Immature natural killer cell (primary cell): ENCODE data around the gene DHH. TPM values are rescaled to one million over a fixed set of nuclear protein-coding genes. Genes with fewer than 3 reads are reported as not detected.

Experiments used
- DNase-seq, 3 donors: peaks; one replicate each; pipeline ENCODE4 v3.0.0; 2022; ENCODE audit warnings: mixed read lengths in 1 of 3
- H3K27ac Mint-ChIP-seq, 6 donors: one replicate each; pipeline ENCODE4 v1.8.0; 2020; ENCODE audit warnings: mixed read lengths in 6 of 6, mild to moderate bottlenecking in 5 of 6, inconsistent platforms in 4 of 6, moderate library complexity in 3 of 6
- H3K27me3 Mint-ChIP-seq, 3 donors: one replicate each; pipeline ENCODE4 v1.8.0; 2020 to 2021; ENCODE audit warnings: low read depth in 3 of 3, mild to moderate bottlenecking in 3 of 3, mixed read lengths in 3 of 3, moderate library complexity in 3 of 3, inconsistent platforms in 1 of 3
- H3K36me3 Mint-ChIP-seq, 3 donors: one replicate each; pipeline ENCODE4 v1.8.0; 2020; ENCODE audit warnings: mixed read lengths in 3 of 3, inconsistent platforms in 2 of 3, mild to moderate bottlenecking in 2 of 3
- H3K4me1 Mint-ChIP-seq, 2 donors: one replicate each; pipeline ENCODE4 v1.8.0; 2020; ENCODE audit warnings: inconsistent platforms in 2 of 2, mild to moderate bottlenecking in 2 of 2, mixed read lengths in 2 of 2, moderate library complexity in 1 of 2
- H3K4me3 Mint-ChIP-seq, 5 donors: one replicate each; pipeline ENCODE4 v1.8.0; 2020; ENCODE audit warnings: mild to moderate bottlenecking in 5 of 5, mixed read lengths in 5 of 5, inconsistent platforms in 3 of 5, moderate library complexity in 3 of 5
- H3K9me3 Mint-ChIP-seq, 6 donors: one replicate each; pipeline ENCODE4 v1.8.0; 2020; ENCODE audit warnings: mild to moderate bottlenecking in 6 of 6, mixed read lengths in 6 of 6, inconsistent platforms in 4 of 6, moderate library complexity in 3 of 6
- polyA plus RNA-seq, 3 donors: library from polyadenylated mRNA; unstranded; fragments of 300-500 nt; fragmentation: Illumina TruSeq; gene quantifications; one replicate each; pipeline ENCODE4 v1.2.3, GENCODE V29; 2021

DHH gene
- polyA plus RNA-seq, 3 donors from 2014 or later: not detected

DNA sequence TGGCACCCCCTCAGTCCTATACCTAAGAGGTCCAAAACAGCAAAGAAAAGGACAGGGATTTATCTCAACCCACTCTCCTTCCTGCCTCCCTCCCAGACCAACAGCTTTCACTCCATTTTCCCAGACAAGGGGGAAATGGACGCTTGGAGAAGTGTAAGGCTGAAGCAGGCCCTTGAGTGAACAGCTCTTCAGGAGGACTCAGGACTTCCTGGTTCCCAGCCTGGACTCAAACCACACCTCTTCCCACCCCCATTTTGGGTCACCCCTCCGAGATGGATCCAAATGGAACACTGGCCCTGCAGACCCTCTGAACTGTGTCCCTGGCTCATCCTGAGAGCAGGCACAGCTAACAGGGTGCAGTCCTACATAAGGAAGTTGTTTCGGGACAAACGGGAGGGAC is 36.7 kb downstream of the DHH start:
- H3K36me3 Mint-ChIP-seq: peaks cover 0 to 7% (median 4%) of the 10 kb centered on the region in 3 donors
- peak overlapping the region; percentile 90 to 92 (median 92) for H3K4me3 Mint-ChIP-seq
- no peak for DNase-seq
- H3K27ac Mint-ChIP-seq: peak overlapping the region; percentile 50 to 92 (median 70)
- H3K27me3 Mint-ChIP-seq: peaks cover 9 to 22% (median 16%) of the 10 kb centered on the region in 3 donors
- H3K9me3 Mint-ChIP-seq: no peaks in the 10 kb centered on the region
- H3K4me1 Mint-ChIP-seq: peaks cover 69 to 71% of the 10 kb centered on the region in 2 donors

DNA sequence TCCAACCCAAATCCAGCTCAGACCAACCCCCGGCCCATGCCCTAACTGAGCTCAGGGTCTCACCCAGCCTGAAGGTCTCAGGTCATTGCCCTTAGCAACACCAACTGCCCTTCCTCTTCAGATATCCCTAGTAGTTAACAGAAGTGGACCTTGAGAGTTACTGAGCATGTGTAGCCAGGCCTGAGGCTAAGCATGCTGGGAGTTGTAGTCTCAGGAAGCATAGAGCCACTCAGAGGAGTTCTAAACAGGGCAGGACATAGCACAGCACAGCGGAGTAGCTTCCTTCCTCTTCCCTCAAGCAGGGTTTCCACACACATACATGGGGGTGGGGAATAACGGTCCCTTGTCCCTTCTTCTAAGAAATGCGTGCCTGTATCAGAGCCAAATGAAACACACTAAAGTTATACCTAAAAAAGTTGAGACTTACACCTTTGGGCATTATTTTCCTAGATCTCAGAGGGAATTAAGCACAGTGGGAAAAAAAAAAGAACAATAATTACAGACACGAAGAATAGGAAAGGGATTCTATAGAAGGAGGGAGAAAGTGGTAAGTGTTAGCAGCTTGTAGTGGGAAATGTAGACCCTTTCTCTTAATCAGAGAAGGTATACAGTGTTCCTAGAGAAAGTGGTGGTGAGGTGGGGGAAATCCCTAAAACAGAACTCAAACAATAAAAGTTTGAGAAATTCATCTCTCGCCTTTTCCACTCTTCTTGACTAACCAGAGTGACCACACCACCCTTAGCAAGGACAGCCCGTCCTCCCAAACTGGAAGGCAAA is 38.4 kb downstream of the DHH start:
- Mint-ChIP-seq H3K4me1 (peaks cover 65 to 67% of the 10 kb centered on the region in 2 donors), H3K4me3 (peak overlapping the region; percentile 38 to 92 (median 91)), H3K36me3 (peaks cover 4 to 22% (median 16%) of the 10 kb centered on the region in 3 donors), H3K9me3 (no peaks in the 10 kb centered on the region), H3K27me3 (peaks cover 7 to 18% (median 15%) of the 10 kb centered on the region in 3 donors), H3K27ac (peak overlapping the region; percentile 50 to 92 (median 70))
- peak; percentile 45 to 52 (median 47) for DNase-seq

DNA sequence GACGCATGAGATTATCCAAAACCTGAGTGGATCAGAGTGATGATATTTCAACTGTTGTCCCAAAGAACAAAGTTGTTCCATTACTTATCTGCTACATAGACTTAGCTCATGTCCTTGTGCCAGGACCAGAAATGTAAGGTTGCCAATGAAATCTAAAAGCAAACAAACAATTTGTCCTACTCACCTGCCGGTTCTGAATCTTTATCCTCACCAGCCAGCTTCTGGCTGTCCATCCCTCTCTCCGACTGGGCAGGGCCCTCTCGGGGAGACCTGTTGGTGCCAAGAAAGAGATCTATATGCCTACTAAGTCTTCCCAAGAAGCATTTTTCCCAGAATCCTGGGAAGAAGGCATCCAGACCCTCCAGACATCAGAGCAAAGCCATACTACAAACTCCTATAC is 39.5 kb downstream of the DHH start:
- Mint-ChIP-seq H3K36me3 (peaks cover 4 to 29% (median 16%) of the 10 kb centered on the region in 3 donors), H3K27me3 (peaks cover 2 to 8% (median 6%) of the 10 kb centered on the region in 3 donors), H3K9me3 (no peaks in the 10 kb centered on the region), H3K4me3 (no peak overlapping the region), H3K27ac (peak overlapping the region in 5 of 6 donors; percentile 48 to 69 (median 62)), H3K4me1 (peaks cover 60 to 61% of the 10 kb centered on the region in 2 donors)
- no peak for DNase-seq

DNA sequence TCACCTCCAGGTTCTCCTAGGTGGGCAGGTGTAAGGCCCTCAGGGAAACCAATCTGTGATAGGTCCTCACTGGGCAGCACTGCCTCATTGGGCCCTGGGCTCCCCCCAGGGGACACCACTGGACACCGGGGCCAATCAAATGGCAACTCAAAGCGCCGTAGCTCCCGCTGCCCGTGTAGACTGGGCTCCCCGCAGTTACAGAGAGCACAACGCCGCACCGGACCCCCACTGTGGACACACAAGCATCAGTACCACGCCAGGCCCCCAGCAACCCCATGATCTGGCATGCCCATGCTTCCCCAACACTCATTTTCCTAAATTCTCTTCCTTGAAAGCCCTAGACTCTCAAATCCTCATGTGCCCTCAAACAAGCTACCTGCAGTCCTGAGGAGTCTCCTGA is 40.1 kb downstream of the DHH start:
- no peak overlapping the region for H3K4me3 Mint-ChIP-seq
- peaks cover 4 to 29% (median 16%) of the 10 kb centered on the region in 3 donors for H3K36me3 Mint-ChIP-seq
- peaks cover 2 to 7% (median 6%) of the 10 kb centered on the region in 3 donors for H3K27me3 Mint-ChIP-seq
- peaks cover 57 to 60% of the 10 kb centered on the region in 2 donors for H3K4me1 Mint-ChIP-seq
- H3K27ac Mint-ChIP-seq: peak overlapping the region in 4 of 6 donors; percentile 39 to 62 (median 48)
- H3K9me3 Mint-ChIP-seq: no peaks in the 10 kb centered on the region
- no peak for DNase-seq

DNA sequence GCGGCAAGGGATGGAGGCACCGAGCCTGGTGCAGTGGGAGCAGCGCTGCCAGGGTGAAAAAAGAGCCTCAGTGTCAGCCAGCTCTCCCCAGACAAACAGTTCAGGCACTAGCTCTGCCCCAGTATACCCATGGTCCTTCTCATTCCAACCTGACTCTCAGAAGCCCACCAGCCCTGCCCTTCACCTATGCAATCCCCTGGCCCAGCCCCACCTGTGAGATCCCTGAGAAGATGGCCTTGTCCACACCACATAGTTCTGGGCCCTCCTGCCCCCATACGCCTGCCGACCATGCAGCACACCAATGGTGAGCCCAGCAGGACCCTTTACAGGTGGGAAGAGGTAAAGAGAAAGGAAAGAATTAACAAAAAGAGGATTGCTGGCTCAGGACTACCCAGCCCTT is 40.5 kb downstream of the DHH start:
- DNase-seq: no peak
- Mint-ChIP-seq H3K4me1 (peaks cover 53 to 55% of the 10 kb centered on the region in 2 donors), H3K9me3 (no peaks in the 10 kb centered on the region), H3K27ac (peak overlapping the region in 1 of 6 donors; percentile 49), H3K4me3 (no peak overlapping the region), H3K36me3 (peaks cover 4 to 29% (median 16%) of the 10 kb centered on the region in 3 donors), H3K27me3 (peaks cover 2 to 3% (median 2%) of the 10 kb centered on the region in 3 donors)

DNA sequence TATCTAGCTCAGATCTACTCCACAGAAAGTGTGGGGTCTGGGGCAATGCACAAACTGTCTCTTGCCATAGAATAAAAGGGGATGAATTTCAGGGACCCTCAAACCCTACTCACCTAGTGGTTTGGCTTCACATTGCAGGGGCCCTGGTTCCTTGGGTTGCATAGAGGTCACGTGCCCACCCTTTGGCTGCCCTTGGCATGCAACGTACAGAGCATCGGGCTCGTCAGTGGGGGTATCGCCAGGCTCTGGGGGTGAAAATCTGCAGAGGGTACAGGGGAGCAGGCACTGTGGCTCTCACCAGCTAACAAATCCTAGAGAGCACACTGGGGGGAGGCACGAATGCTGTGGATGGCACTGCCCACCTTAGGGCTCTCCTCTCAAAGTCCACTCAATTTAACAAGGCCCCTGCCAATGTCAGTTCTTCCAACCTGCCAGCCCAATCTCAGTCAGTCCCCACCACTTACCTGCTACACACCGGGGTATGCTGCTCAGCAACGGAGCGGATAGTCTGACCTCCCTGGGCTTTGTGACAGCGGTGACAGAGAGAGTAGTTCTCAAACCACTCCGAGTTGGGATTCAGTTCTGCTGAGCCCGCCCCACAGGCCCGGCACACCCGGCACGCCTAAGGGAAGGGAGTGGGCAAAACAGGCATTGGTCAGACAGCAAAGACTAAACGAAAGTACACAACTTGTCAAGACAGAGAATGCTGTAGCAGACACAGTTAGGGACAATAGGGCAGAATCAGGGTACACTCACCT is 42.0 kb downstream of the DHH start:
- no peak overlapping the region for H3K27ac Mint-ChIP-seq
- DNase-seq: no peak
- H3K4me1 Mint-ChIP-seq: peaks cover 38 to 41% of the 10 kb centered on the region in 2 donors
- H3K4me3 Mint-ChIP-seq: no peak overlapping the region
- no peaks in the 10 kb centered on the region for H3K9me3 Mint-ChIP-seq
- H3K27me3 Mint-ChIP-seq: peaks cover 0 to 2% (median 2%) of the 10 kb centered on the region in 3 donors
- peaks cover 13 to 44% (median 29%) of the 10 kb centered on the region in 3 donors for H3K36me3 Mint-ChIP-seq

DNA sequence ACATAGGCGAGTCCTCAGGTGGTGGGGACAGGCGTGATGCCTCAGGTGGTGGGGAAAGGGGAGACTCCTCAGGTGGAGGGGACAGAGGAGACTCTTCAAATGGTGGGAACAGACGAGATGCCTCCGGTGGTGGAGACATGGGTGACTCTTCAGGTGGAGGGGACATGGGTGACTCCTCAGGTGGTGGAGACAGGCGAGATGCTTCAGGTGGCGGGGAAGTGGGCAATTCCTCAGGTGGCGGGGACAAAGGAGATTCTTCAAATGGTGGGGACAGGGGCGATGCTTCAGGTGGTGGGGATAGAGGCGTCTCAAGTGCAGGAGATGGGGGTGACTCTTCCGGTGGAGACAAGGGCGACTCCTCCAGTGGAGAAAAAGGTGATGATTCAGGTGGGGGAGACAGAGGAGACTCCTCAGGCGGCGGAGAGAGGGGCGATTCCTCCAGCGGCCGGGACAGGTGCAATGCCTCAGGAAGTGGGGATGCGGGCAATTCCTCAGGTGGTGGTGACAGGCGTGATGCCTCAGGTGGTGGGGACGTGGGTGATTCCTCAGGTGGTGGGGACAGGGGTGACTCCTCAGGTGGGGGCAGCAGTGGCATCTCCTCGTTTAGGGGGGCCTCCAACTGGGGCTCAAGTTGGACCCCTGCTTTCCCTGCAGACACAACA is 42.7 kb downstream of the DHH start:
- Mint-ChIP-seq H3K27ac (peak overlapping the region in 1 of 6 donors; percentile 46), H3K4me1 (peaks cover 31 to 33% of the 10 kb centered on the region in 2 donors), H3K9me3 (no peaks in the 10 kb centered on the region), H3K36me3 (peaks cover 13 to 44% (median 29%) of the 10 kb centered on the region in 3 donors), H3K27me3 (peaks cover 0 to 2% (median 2%) of the 10 kb centered on the region in 3 donors), H3K4me3 (no peak overlapping the region)
- DNase-seq: no peak

DNA sequence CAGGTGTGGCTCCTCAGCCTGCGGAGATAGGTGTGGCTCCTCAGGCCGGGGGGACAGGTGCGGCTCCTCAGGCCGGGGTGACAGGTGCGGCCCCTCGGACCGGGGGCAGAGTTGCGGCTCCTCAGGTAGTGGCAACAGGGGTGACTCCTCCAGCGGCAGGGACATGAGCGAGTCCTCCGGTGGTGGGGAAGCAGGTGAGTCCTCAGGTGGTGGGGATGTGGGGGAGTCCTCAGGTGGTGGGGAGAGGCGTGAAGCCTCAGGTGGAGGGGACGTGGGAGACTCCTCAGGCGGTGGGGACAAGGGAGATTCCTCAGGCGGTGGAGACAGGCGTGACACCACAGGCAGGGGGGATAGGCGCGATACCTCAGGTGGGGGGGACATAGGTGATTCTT is 43.2 kb downstream of the DHH start:
- H3K4me1 Mint-ChIP-seq: peaks cover 26 to 28% of the 10 kb centered on the region in 2 donors
- H3K27ac Mint-ChIP-seq: no peak overlapping the region
- DNase-seq: no peak
- H3K27me3 Mint-ChIP-seq: peaks cover 0 to 2% (median 2%) of the 10 kb centered on the region in 3 donors
- no peak overlapping the region for H3K4me3 Mint-ChIP-seq
- no peaks in the 10 kb centered on the region for H3K9me3 Mint-ChIP-seq
- H3K36me3 Mint-ChIP-seq: peaks cover 16 to 46% (median 29%) of the 10 kb centered on the region in 3 donors

DNA sequence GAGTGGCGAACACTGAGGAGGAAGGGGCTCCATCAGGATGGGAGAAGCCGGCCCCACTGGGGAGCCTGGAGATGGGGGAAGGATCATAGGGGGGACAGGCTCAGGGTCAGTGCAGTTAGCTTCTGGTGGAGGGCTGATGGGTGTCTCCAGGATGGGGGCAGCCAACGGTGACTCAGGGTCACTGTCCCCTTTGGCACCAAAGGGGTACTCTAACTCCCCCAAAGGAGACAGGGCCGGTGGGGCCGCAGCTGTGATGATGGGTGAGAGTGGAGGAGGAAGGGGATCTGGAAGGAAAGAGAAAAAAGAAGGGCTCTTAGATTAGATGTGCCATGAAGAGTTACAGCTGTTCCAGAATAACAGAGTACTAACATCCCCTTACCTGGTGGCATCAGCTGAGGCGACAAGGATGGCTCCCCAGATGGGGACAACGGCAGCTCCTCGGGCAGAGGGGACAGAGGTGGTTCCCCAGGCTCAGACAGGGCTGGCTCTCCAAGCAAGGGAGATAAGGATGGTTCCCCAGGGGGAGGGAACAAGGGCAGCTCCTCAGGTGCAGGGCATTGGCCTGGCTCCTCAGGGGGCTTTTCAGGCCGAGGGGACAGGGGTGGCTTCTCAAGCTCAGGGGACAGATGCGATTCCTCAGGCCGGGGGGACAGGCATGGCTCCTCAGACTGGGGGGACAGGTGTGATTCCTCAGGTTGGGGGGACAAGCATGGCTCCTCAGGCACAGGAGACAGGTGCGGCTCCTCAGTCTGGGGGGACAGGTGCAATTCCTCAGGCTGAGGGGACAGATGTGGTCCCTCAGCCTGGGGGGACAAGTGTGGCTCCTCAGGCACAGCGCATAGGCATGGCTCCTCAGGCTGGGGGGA is 43.9 kb downstream of the DHH start:
- Mint-ChIP-seq H3K36me3 (peaks cover 17 to 52% (median 29%) of the 10 kb centered on the region in 3 donors), H3K27ac (peak overlapping the region in 1 of 6 donors; percentile 64), H3K4me1 (peaks cover 20 to 22% of the 10 kb centered on the region in 2 donors), H3K27me3 (peaks cover 0 to 2% (median 2%) of the 10 kb centered on the region in 3 donors), H3K4me3 (no peak overlapping the region), H3K9me3 (no peaks in the 10 kb centered on the region)
- DNase-seq: no peak

DNA sequence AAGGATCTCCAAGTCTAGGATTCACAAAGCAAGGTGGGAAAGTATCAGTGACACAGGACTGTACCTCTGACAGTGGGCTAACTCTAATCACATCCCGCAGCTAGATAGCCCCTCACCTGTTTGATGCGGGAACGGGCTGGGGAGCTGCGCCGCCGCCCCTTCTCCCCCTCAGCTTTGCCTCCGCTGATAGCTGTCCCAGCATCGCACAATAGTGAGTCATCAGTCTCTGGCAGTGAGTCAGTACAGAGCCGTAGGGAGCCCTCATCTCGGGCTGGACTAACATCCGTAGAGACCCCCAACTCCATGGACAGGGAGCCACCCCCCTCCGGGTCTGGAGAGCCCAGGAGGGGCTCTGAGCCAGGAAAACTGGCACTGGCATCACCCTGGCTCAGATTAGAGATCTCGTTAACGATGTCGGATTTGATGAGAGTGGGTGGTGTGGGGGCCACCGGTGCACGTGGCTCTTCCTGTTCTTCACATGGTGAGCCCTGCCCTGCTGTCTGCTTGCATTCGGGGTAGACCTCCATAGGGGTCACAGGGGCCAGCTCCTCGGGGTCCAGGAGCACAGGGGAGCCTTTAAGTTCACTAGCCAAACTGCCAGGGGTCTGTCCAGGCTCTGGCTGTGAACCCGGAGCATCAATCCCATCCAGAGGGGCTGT is 44.9 kb downstream of the DHH start:
- Mint-ChIP-seq H3K4me3 (no peak overlapping the region), H3K36me3 (peaks cover 17 to 61% (median 29%) of the 10 kb centered on the region in 3 donors), H3K4me1 (peaks cover 10 to 11% of the 10 kb centered on the region in 2 donors), H3K9me3 (no peaks in the 10 kb centered on the region), H3K27me3 (peaks cover 0 to 2% (median 2%) of the 10 kb centered on the region in 3 donors), H3K27ac (no peak overlapping the region)
- no peak for DNase-seq

DNA sequence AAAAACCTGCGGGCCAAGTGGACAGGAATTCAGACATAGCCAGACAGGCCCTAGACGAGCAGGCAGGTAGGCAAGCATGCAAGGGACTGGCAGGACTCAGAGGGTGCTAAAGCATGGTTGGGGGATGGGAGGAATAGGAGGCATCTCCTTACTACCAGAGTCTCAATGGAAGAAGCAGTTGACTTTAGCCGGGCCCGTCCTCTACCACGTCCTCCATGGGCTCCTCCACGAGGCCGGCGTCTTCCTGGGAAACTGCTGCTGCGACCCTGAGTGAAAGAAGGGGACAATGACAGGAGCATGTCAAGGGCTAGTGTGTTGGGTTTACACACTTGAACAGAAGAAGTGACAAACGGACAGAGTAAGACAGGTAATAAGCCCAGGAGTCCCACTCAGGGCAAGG is 45.6 kb downstream of the DHH start:
- Mint-ChIP-seq H3K9me3 (no peaks in the 10 kb centered on the region), H3K4me3 (no peak overlapping the region), H3K27ac (peak overlapping the region in 1 of 6 donors; percentile 31), H3K4me1 (peaks cover 9 to 13% of the 10 kb centered on the region in 2 donors), H3K36me3 (peaks cover 17 to 67% (median 29%) of the 10 kb centered on the region in 3 donors), H3K27me3 (peaks cover 0 to 3% (median 2%) of the 10 kb centered on the region in 3 donors)
- DNase-seq: no peak

DNA sequence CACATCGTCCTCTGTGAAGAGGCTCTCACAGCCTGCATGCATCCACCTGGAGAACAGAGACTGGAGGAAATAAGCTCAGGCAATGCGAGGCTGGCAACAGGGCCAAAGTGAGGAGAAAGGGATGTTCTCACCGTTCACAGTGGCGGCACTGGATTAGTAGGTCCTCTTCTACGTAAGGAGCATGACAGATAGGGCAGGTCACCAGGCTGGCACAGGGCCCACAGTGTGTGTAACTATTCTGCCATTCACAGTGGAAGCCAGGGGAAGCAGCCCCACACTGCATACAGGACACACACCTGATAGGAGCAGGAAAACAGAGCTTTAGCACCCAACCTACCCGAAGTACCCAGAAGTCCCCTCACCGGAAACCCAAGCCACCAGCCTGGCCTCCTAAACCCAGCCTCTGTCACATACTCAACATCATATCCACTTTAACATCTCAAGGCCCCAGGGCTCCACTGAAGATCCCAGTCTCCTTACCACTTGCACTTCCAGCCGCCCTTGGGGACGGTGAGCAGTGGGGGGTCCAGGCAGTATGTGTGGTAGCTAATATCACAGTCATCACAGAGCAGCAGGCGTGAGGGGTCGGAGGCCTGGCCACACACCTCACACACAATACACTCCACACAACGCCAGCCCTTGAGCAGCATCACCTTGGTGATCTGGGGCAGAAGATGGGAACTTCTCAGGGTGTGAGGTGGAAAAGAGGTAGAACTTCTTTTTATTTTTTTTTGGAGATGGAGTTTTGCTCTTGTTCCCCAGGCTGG is 48.3 kb downstream of the DHH start:
- no peak overlapping the region for H3K4me3 Mint-ChIP-seq
- peaks cover 6 to 11% of the 10 kb centered on the region in 2 donors for H3K4me1 Mint-ChIP-seq
- no peak overlapping the region for H3K27ac Mint-ChIP-seq
- H3K9me3 Mint-ChIP-seq: no peaks in the 10 kb centered on the region
- DNase-seq: no peak
- peaks cover 0 to 3% (median 2%) of the 10 kb centered on the region in 3 donors for H3K27me3 Mint-ChIP-seq
- peaks cover 18 to 59% (median 20%) of the 10 kb centered on the region in 3 donors for H3K36me3 Mint-ChIP-seq
